ENCODE data around the gene ARL8B. TPM values are rescaled to one million over a fixed set of nuclear protein-coding genes. Genes with fewer than 3 reads are reported as not detected.

ARL8B gene
- polyA plus RNA-seq, 4 donors: 25.0 to 70.4 (median 31.6) TPM

DNA sequence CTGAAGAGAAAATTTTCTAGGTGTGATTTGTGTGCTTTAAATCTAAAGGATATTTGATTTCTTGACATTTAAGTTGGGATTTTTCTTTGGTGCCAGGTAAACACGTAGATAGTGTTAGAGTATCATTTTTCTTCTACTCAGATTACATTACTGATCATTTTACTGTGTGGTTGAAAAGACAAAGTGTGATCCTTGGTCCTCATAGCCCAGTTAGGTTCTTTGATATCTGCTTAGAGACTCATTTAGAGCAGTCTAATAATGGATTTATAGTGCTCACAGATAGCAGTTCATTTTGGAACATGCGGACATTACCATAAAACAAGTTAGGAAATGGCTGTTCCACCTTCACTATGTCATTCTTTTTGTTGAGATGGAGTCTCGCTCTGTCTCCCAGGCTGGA, 12.4 kb downstream of the ARL8B start:
- Histone ChIP-seq H3K9me3 (ENCODE audit: control insufficient read depth in 2 of 2, insufficient read depth in 1 of 2, low read depth in 1 of 2, low read length in 1 of 2) (no peaks in the 10 kb centered on the region), H3K36me3 (ENCODE audit: control insufficient read depth in 3 of 3, insufficient read depth in 2 of 3, low read depth in 1 of 3, low read length in 3 of 3) (peaks cover 0 to 17% (median 0%) of the 10 kb centered on the region in 3 donors), H3K27ac (ENCODE audit: low read depth in 1 of 3, low read length in 2 of 3) (no peak overlapping the region), H3K27me3 (ENCODE audit: control insufficient read depth in 3 of 3, insufficient read depth in 3 of 3, low read length in 3 of 3) (no peaks in the 10 kb centered on the region), H3K4me1 (ENCODE audit: control insufficient read depth in 3 of 3, insufficient read depth in 2 of 3, low read depth in 1 of 3, low read length in 2 of 3) (peaks cover 0 to 16% (median 0%) of the 10 kb centered on the region in 3 donors), H3K4me3 (ENCODE audit: low read depth in 1 of 3, low read length in 3 of 3) (no peak overlapping the region)
- FAIRE-seq: no peak
- 81 to 88% (median 81%) methylated on average over 3 of the region's 3 CpGs for WGBS, 3 donors
- DNase-seq: no peak

DNA sequence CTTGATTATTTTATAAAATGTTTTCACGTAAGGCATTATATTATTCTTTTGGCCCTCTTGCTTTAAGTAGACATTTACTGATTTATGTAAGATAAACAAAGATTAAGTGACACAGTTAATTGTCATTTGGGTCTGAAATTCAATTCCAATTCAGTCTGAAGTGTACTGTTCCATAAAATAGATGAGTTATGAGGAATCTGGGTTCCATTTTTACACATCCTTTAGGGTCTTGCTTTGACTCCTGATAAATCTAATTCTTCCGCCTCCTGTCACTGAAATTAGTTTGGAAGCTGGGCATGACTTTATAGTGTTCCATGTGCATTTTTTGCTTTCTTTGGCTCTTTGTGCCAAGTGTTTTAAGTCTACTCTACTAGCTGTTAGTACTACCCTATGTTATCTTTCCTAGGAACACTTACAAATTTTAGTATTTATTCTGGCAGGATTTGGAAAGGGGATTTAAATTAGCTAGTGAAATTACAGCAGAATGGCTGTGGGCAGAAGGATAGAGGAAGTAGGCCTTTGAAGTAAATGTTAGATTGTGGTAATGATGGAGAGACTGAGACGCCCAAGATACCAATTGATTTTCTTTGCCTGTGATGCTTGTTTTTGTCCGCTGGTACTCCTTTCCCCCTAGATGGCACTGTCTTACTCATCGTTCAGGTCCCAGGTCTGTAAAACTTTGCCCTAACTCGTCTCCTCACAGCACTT, 14.3 kb downstream of the ARL8B start:
- DNase-seq (no peak), FAIRE-seq (no peak)
- Histone ChIP-seq H3K4me1 (ENCODE audit: control insufficient read depth in 3 of 3, insufficient read depth in 2 of 3, low read depth in 1 of 3, low read length in 2 of 3) (peaks cover 0 to 16% (median 0%) of the 10 kb centered on the region in 3 donors), H3K4me3 (ENCODE audit: low read depth in 1 of 3, low read length in 3 of 3) (no peak overlapping the region), H3K27ac (ENCODE audit: low read depth in 1 of 3, low read length in 2 of 3) (no peak overlapping the region), H3K36me3 (ENCODE audit: control insufficient read depth in 3 of 3, insufficient read depth in 2 of 3, low read depth in 1 of 3, low read length in 3 of 3) (peaks cover 0 to 4% (median 0%) of the 10 kb centered on the region in 3 donors), H3K27me3 (ENCODE audit: control insufficient read depth in 3 of 3, insufficient read depth in 3 of 3, low read length in 3 of 3) (no peaks in the 10 kb centered on the region), H3K9me3 (ENCODE audit: control insufficient read depth in 2 of 2, insufficient read depth in 1 of 2, low read depth in 1 of 2, low read length in 1 of 2) (no peaks in the 10 kb centered on the region)
- 54 to 55% (median 54%) methylated on average over 6 of the region's 6 CpGs for WGBS, 3 donors

DNA sequence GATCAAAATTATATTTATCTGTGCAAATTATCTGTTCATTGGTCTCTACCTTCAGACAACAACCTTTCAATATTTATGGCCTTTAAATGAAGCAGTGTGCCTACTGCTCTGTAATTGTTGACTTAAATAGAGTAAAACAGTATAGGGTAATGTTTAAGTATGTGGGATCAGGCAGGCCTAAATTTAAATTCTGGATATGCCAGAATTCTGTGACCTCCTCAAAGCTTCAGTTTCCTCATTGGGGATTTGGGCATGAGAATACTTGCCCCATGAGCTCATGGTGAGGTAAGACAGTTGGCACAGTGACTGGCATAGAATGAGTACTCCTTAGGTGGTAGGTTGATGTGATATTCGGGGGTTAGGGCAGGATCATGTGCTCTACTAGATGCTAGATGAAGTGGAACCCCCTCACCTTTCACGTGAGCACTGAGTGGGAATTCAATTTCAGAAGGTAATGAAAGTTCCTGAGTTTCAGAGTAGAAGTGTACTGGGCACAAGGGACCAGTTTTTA, 14.9 kb downstream of the ARL8B start:
- no peak for DNase-seq
- Histone ChIP-seq H3K4me3 (ENCODE audit: low read depth in 1 of 3, low read length in 3 of 3) (no peak overlapping the region), H3K4me1 (ENCODE audit: control insufficient read depth in 3 of 3, insufficient read depth in 2 of 3, low read depth in 1 of 3, low read length in 2 of 3) (peaks cover 0 to 16% (median 0%) of the 10 kb centered on the region in 3 donors), H3K9me3 (ENCODE audit: control insufficient read depth in 2 of 2, insufficient read depth in 1 of 2, low read depth in 1 of 2, low read length in 1 of 2) (peaks cover 0 to 5% of the 10 kb centered on the region in 2 donors), H3K27ac (ENCODE audit: low read depth in 1 of 3, low read length in 2 of 3) (no peak overlapping the region), H3K36me3 (ENCODE audit: control insufficient read depth in 3 of 3, insufficient read depth in 2 of 3, low read depth in 1 of 3, low read length in 3 of 3) (peaks cover 0 to 2% (median 0%) of the 10 kb centered on the region in 3 donors), H3K27me3 (ENCODE audit: control insufficient read depth in 3 of 3, insufficient read depth in 3 of 3, low read length in 3 of 3) (no peaks in the 10 kb centered on the region)
- WGBS, 3 donors: 79 to 81% (median 80%) methylated on average over 2 of the region's 2 CpGs
- no peak for FAIRE-seq

DNA sequence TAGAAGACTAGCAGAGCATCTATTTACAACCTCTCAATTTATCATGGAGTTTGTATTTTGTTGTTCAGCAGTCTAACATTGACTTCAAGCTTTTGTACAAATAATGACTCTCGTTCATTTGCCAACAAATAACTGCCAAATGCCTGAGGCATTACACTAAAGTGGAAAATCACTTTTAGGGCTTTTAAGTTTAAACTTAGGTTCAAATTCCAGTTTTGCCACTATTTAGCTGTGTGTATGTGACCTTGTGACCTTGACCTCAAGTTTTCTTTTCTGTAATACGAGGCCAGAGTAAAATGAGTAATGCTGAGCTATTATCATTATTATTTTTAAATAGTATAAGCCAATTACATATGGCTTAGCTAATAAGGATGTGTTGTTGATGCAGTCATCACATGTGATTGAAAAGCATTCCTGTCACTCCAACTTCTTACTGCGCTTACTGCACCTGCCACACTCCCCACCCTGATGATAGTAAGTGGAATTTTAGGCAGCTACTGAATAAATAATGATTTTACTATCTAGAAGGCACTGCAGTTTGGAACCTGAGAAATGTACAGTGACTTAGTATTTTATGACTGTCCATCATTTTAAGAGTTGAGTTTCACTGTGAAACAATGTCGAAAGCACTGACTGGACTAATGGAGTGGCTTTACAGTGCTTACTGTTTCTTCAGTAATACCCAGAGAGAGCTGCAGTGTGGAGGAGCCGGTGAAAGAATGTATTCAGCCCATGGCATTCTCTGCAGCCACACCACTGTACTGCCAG, 16.3 kb downstream of the ARL8B start:
- WGBS, 3 donors: 50 to 58% (median 55%) methylated on average over 5 of the region's 5 CpGs
- FAIRE-seq (no peak), DNase-seq (no peak)
- H3K27me3 ChIP-seq (ENCODE audit: control insufficient read depth in 3 of 3, insufficient read depth in 3 of 3, low read length in 3 of 3): no peaks in the 10 kb centered on the region
- H3K4me3 ChIP-seq (ENCODE audit: low read depth in 1 of 3, low read length in 3 of 3): no peak overlapping the region
- peaks cover 0 to 19% of the 10 kb centered on the region in 2 donors for H3K9me3 ChIP-seq (ENCODE audit: control insufficient read depth in 2 of 2, insufficient read depth in 1 of 2, low read depth in 1 of 2, low read length in 1 of 2)
- H3K27ac ChIP-seq (ENCODE audit: low read depth in 1 of 3, low read length in 2 of 3): no peak overlapping the region
- H3K4me1 ChIP-seq (ENCODE audit: control insufficient read depth in 3 of 3, insufficient read depth in 2 of 3, low read depth in 1 of 3, low read length in 2 of 3): peaks cover 0 to 12% (median 2%) of the 10 kb centered on the region in 3 donors
- peaks cover 0 to 6% (median 2%) of the 10 kb centered on the region in 3 donors for H3K36me3 ChIP-seq (ENCODE audit: control insufficient read depth in 3 of 3, insufficient read depth in 2 of 3, low read depth in 1 of 3, low read length in 3 of 3)

DNA sequence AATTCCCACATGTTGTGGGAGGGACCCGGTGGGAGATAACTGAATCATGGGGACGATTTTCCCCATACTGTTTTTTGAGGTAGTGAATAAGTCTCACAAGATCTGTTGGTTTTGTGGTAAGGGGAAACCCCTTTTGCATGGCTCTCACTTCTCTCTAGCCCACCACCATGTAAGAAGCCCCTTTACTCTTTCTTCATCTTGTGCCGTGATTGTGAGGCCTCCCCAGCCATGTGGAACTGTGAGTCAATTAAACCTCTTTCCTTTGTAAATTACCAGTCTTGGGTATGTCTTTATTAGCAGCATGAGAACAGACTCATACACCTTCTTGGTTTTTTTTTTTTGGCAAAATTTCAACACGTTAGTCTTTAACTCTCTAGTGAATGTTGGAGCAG, 18.1 kb downstream of the ARL8B start:
- DNase-seq (no peak), FAIRE-seq (no peak)
- H3K27me3 ChIP-seq (ENCODE audit: control insufficient read depth in 3 of 3, insufficient read depth in 3 of 3, low read length in 3 of 3): no peaks in the 10 kb centered on the region
- H3K4me1 ChIP-seq (ENCODE audit: control insufficient read depth in 3 of 3, insufficient read depth in 2 of 3, low read depth in 1 of 3, low read length in 2 of 3): peaks cover 0 to 9% (median 3%) of the 10 kb centered on the region in 3 donors
- H3K36me3 ChIP-seq (ENCODE audit: control insufficient read depth in 3 of 3, insufficient read depth in 2 of 3, low read depth in 1 of 3, low read length in 3 of 3): peaks cover 0 to 8% (median 2%) of the 10 kb centered on the region in 3 donors
- no peak overlapping the region for H3K27ac ChIP-seq (ENCODE audit: low read depth in 1 of 3, low read length in 2 of 3)
- H3K4me3 ChIP-seq (ENCODE audit: low read depth in 1 of 3, low read length in 3 of 3): no peak overlapping the region
- H3K9me3 ChIP-seq (ENCODE audit: control insufficient read depth in 2 of 2, insufficient read depth in 1 of 2, low read depth in 1 of 2, low read length in 1 of 2): peaks cover 0 to 34% of the 10 kb centered on the region in 2 donors
- WGBS, 3 donors: 69 to 80% (median 78%) methylated on average over 4 of the region's 4 CpGs

DNA sequence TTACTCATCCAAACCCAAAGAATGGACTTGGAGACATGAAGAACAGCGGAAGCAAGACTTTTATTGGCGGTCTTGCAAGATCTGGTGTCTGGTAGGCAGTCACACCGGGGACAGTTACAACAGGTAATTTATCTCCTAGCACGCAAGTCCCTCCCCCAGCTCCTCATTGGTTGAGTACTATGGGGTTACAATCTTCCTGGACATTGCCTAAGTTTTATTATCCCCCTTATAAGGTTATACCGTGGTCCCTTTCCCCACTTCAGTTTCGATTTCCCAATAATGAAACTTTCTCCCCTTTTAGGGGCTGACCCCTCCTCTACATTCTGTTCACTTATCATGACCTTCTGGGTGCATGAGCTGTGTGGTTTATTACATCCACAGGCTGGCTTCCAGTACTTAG, 18.7 kb downstream of the ARL8B start:
- peaks cover 0 to 9% (median 3%) of the 10 kb centered on the region in 3 donors for H3K4me1 ChIP-seq (ENCODE audit: control insufficient read depth in 3 of 3, insufficient read depth in 2 of 3, low read depth in 1 of 3, low read length in 2 of 3)
- no peak for DNase-seq
- FAIRE-seq: no peak

DNA sequence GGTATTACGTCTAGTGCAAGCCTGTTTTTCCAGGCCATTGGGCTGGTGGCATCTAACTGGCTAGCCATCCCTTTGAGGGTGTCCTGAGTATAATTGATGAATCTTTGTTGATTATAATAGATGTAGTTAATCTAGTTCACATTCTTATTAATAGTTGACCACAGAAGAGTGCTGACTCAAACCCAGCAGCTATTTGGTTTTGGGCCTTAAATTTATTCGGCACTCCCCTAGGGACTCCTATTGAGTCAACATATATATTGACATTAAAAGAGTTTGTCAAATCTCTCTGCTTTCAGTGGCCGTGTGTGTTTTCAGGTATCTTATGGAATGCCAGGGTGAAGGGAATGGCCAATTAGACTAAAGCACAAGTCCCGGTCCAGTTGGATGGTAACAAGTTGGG, 19.7 kb downstream of the ARL8B start:
- Histone ChIP-seq H3K27ac (ENCODE audit: low read depth in 1 of 3, low read length in 2 of 3) (no peak overlapping the region), H3K9me3 (ENCODE audit: control insufficient read depth in 2 of 2, insufficient read depth in 1 of 2, low read depth in 1 of 2, low read length in 1 of 2) (peaks cover 0 to 36% of the 10 kb centered on the region in 2 donors), H3K36me3 (ENCODE audit: control insufficient read depth in 3 of 3, insufficient read depth in 2 of 3, low read depth in 1 of 3, low read length in 3 of 3) (peaks cover 0 to 10% (median 2%) of the 10 kb centered on the region in 3 donors), H3K4me3 (ENCODE audit: low read depth in 1 of 3, low read length in 3 of 3) (no peak overlapping the region), H3K27me3 (ENCODE audit: control insufficient read depth in 3 of 3, insufficient read depth in 3 of 3, low read length in 3 of 3) (no peaks in the 10 kb centered on the region), H3K4me1 (ENCODE audit: control insufficient read depth in 3 of 3, insufficient read depth in 2 of 3, low read depth in 1 of 3, low read length in 2 of 3) (peaks cover 0 to 9% (median 3%) of the 10 kb centered on the region in 3 donors)
- DNase-seq: no peak
- 88 to 98% (median 91%) methylated on average over 4 of the region's 4 CpGs for WGBS, 3 donors
- no peak for FAIRE-seq

More for the DNA sequence above, 18.7 kb downstream of the ARL8B start:
- Histone ChIP-seq H3K27me3 (ENCODE audit: control insufficient read depth in 3 of 3, insufficient read depth in 3 of 3, low read length in 3 of 3) (no peaks in the 10 kb centered on the region), H3K27ac (ENCODE audit: low read depth in 1 of 3, low read length in 2 of 3) (no peak overlapping the region), H3K9me3 (ENCODE audit: control insufficient read depth in 2 of 2, insufficient read depth in 1 of 2, low read depth in 1 of 2, low read length in 1 of 2) (peaks cover 0 to 34% of the 10 kb centered on the region in 2 donors), H3K4me3 (ENCODE audit: low read depth in 1 of 3, low read length in 3 of 3) (no peak overlapping the region), H3K36me3 (ENCODE audit: control insufficient read depth in 3 of 3, insufficient read depth in 2 of 3, low read depth in 1 of 3, low read length in 3 of 3) (peaks cover 0 to 10% (median 2%) of the 10 kb centered on the region in 3 donors)
- WGBS, 3 donors: 86 to 92% (median 90%) methylated on average over 6 of the region's 6 CpGs

DNA sequence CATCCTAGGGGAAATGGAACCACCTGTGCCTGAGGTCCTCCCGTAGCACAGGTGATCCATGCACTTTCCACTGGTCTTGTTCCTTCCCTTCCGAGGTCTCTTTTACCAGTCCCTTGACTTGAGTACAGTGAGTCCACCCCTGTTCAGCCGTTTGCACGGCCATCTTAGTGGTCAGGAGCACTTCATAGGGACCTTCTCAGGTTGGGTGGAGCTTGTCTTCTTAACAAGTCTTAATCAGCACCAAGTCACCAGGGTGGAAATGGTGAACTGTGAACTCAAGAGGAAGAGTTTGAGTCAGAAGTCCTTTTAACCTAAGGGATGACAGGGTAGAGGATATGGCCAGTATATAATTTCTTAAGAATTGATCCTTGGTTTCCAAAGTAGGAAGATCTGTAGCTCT, 21.4 kb downstream of the ARL8B start:
- DNase-seq (peak in 1 of 2 donors; percentile 47), FAIRE-seq (no peak)
- H3K4me1 ChIP-seq (ENCODE audit: control insufficient read depth in 3 of 3, insufficient read depth in 2 of 3, low read depth in 1 of 3, low read length in 2 of 3): peaks cover 0 to 7% (median 3%) of the 10 kb centered on the region in 3 donors
- no peak overlapping the region for H3K27ac ChIP-seq (ENCODE audit: low read depth in 1 of 3, low read length in 2 of 3)
- no peak overlapping the region for H3K4me3 ChIP-seq (ENCODE audit: low read depth in 1 of 3, low read length in 3 of 3)
- 95 to 98% (median 97%) methylated on average over 4 of the region's 4 CpGs for WGBS, 3 donors
- H3K27me3 ChIP-seq (ENCODE audit: control insufficient read depth in 3 of 3, insufficient read depth in 3 of 3, low read length in 3 of 3): no peaks in the 10 kb centered on the region
- peaks cover 0 to 10% (median 2%) of the 10 kb centered on the region in 3 donors for H3K36me3 ChIP-seq (ENCODE audit: control insufficient read depth in 3 of 3, insufficient read depth in 2 of 3, low read depth in 1 of 3, low read length in 3 of 3)
- H3K9me3 ChIP-seq (ENCODE audit: control insufficient read depth in 2 of 2, insufficient read depth in 1 of 2, low read depth in 1 of 2, low read length in 1 of 2): peaks cover 0 to 36% of the 10 kb centered on the region in 2 donors

Data from small intestine (tissue), 7 donors.